Kidney tubule cell (primary cell): ENCODE measurements around the gene OR13C2.
"Not testable (repeated sequence)": the region's sequence is repeated elsewhere in the genome, so short reads cannot be mapped to it uniquely, and the experiment has no call there.

Source experiments
- DNase-seq: peaks from one replicate; pipeline ENCODE4 v3.0.0-alpha.2; 2018; ENCODE audit warnings: low spot score

Gene OR13C2, protein sequence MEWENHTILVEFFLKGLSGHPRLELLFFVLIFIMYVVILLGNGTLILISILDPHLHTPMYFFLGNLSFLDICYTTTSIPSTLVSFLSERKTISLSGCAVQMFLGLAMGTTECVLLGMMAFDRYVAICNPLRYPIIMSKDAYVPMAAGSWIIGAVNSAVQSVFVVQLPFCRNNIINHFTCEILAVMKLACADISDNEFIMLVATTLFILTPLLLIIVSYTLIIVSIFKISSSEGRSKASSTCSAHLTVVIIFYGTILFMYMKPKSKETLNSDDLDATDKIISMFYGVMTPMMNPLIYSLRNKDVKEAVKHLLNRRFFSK

GRCh38 chr9:104605527-104605926, at the start of gene OR13C2:
Gene OR13C2, minus strand, starts transcription at chr9:104605627. Its CDS starts 0 bp downstream, at chr9:104605627.
- DNase-seq = not testable (repeated sequence)

DNA sequence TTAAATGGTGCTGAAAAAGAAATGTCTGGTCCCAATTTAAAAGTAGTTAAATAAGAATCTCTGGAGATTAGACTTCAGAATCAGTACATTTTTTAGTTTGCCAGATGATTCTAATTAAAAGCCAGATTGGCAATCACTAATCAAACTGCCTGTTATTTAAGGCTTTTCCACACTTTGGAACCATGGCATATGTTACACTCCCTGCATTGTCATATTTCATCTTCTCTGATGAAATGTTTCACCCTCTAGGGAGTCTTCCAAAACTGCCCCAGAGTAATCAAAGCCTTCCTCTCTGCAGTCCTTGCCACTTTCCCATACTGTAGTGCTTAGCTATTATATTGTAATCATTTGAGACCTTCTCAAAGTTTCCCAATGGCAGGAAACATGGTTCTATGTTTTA, 30.0 kb upstream of the OR13C2 start:
- DNase-seq = no peak

GRCh38 chr9:104633976-104634520, 28.6 kb upstream of the OR13C2 start:
- DNase-seq = no peak

DNA sequence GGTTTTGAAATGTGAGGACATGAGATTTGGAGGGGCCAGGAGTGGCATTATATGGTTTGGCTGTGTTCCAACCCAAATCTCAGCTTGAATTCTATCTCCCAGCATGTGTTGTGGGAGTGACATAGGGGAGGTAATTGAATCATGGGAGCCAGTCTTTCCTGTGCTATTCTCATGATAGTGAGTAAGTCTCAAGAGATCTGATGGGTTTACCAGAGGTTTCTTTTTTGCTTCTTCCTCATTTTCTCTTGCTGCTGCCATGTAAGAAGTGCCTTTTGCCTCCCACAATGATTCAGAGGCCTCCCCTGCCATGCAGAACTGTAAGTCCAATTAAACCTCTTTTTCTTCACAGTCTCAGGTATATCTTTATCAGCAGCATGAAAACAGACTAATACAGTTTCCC, 20.5 kb upstream of the OR13C2 start:
- not testable (repeated sequence) for DNase-seq

GRCh38 chr9:104618104-104618503, 12.7 kb upstream of the OR13C2 start, which contains the start of gene OR13C9:
Gene OR13C9, minus strand, starts transcription at chr9:104618204. Its CDS starts 0 bp downstream, at chr9:104618204.
- no peak for DNase-seq

DNA sequence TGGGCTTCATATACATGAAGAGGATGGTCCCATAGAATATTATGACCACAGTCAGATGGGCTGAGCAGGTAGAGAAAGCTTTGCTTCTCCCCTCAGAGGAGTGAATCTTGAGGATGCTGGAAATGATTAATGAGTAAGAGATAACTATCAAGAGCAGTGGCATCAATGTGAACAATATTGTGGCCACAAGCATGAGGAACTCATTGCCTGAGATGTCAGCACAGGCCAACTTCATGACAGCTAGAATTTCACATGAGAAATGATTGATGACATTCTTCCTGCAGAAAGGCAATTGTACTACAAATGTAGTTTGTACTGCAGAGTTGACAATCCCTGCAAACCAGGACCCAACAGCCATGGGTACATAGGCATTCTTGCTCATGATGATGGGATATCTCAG, 12.0 kb upstream of the OR13C2 start:
- no peak for DNase-seq

GRCh38 chr9:104611213-104611612, 5.8 kb upstream of the OR13C2 start:
- no peak for DNase-seq

- no peak for DNase-seq
These were observed 2.9 kb upstream of the OR13C2 start for GRCh38 chr9:104608336-104608735.

GRCh38 chr9:104606152-104606551, 725 bp upstream of the OR13C2 start:
- DNase-seq = peak; percentile 3

DNA sequence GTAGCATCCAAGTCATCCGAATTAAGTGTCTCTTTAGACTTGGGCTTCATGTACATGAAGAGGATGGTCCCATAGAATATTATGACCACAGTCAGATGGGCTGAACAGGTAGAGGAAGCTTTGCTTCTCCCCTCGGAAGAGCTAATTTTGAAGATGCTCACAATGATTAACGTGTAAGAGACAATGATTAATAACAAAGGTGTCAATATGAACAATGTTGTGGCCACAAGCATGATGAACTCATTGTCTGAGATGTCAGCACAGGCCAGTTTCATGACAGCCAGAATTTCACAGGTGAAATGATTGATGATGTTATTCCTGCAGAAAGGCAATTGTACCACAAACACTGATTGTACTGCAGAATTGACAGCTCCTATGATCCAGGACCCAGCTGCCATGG, 626 bp downstream of the OR13C2 start:
- DNase-seq = no peak

DNA sequence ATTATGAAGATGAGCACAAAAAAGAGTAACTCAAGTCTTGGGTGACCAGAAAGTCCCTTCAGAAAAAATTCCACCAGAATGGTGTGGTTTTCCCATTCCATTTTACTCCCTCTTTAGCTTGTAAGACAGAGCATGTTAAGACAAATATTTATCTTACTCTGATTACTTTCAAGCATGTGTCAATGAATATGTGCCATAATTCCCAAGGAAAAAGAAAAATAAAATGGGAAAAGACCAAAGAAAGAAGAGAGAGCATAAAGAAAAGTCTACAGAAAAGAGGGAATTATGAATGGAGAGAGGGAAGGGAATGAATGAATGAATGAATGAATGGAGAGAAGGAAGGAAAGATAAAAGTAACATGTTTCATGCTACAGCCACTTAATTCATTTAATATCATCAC, 6.1 kb downstream of the OR13C2 start, which contains the start of gene OR13C5:
OR13C5 (minus strand) TSS at position 101 of the 400 bp plus-strand sequence; CDS start at position 101, 0 bp downstream.
- not testable (repeated sequence) for DNase-seq

DNA sequence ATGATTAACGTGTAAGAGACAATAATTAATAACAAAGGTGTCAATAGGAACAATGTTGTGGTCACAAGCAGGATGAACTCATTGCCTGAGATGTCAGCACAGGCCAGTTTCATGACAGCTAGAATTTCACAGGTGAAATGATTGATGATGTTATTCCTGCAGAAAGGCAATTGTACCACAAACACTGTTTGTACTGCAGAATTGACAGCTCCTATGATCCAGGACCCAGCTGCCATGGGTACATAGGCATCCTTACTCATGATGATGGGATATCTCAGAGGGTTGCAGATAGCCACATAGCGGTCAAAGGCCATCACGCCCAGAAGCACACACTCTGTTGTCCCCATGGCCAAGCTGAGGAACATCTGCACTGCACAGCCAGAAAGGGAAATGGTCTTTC, 6.7 kb downstream of the OR13C2 start:
- not testable (repeated sequence) for DNase-seq

- DNase-seq = no peak
These were observed 15.8 kb downstream of the OR13C2 start for GRCh38 chr9:104589626-104590025.

GRCh38 chr9:104586496-104587180, 18.8 kb downstream of the OR13C2 start:
- DNase-seq = no peak

GRCh38 chr9:104580562-104580961, 24.9 kb downstream of the OR13C2 start:
- DNase-seq = no peak

DNA sequence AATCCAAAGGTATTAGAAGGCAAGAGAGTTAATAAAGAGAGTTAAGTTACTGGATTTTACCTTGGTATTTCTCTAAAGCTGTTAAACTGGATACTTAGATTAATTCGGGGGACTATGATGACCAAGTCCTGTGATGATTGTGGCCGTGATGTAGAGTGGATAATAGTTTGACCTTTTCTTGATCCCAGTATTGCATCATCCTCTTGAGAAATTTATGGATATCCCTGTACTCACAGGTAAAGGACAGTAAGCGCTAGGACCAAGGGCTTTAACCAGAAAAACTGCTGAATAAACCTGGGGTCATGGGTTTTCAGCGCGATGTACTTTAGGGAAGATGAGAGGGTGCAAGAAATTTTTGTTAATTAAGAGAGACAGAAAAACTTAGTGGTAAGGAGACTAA, 28.2 kb downstream of the OR13C2 start:
- no peak for DNase-seq

GRCh38 chr9:104575456-104575855, 30.0 kb downstream of the OR13C2 start:
- no peak for DNase-seq

DNA sequence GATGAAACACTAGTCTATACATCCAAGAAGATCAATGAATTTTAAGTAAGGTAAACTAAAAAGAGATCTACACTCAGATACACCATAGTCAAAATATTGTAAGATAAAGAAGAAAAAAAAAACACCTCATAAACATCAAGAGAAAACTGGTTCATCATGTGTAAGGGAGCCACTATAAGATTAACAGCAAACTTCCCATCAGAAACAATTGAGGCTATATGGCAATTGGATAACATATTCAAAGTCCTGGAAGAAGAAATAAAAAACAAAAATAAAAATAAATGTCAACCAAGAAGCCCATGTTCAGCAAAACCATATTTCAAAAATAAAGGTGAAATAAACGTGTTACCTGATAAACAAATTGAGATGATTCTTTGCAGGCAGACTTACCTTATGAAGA, 32.8 kb downstream of the OR13C2 start:
- DNase-seq = no peak

GRCh38 chr9:104568868-104569267, 36.6 kb downstream of the OR13C2 start, which contains the start of gene OR13C8:
Gene OR13C8, plus strand, starts transcription at chr9:104569168. Its CDS starts 0 bp downstream, at chr9:104569168.
- no peak for DNase-seq

- DNase-seq = no peak
These were observed 41.1 kb downstream of the OR13C2 start for GRCh38 chr9:104564358-104564757.

DNA sequence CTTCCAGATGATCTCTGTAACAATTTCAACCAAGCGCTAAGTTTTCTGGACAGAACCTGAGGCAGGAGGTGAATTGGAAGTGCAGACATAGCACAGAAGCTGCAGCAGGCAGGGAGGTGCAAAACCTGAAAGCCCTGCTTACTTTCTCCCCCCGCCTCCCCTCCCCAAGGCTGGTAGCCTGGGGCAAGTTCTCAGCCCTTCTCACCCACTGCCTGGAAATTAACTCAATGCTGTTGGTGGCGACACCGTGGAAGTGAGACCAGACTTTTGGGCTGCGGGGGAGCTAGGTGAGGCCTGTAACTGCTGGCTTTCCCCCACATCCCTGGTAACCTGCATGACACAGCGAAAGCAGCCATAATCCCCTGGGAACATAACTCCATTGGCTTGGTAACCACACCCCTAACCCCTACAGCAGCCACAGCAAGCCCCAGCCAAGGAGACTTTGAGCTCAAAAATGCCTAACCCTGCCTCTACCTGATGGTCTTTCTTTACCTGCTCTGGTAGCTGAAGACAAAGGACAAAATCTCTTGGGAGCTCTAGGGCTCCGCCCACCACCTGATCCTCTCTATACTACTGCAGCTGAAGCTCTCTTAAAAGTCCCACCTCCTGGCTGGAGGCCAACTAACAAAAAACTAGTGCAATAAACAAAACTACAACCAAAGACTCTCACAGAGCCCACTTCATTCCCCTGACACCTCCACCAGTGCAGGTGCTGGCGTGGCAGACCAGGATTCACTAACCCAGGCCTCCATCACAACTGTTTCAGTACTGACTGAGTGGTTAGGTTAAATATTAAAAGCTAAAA, 48.4 kb downstream of the OR13C2 start:
- DNase-seq = no peak

DNA sequence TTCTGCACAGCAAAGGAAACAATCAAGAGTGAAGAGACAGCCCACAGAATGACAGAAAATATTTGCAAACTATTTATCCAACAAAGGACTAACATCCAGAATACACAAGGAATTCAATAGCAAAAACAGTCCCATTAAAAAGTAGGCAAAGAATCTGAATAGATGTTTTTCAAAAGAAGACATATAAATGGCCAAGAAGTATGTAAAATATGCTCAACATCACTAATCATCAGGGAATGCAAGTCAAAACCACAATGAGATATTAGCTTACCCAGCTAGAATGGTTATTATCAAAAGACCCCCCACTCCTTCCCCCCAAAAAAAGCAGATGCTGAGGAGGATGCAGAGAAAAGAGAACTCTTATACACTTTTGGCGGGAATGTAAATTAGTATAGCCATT, 49.9 kb downstream of the OR13C2 start:
- DNase-seq = no peak
